Left renal cortex interstitium (tissue), 4 donors: ENCODE data around the gene SPG11. TPM values are rescaled to one million over a fixed set of nuclear protein-coding genes. Genes with fewer than 3 reads are reported as not detected.
"Not testable (repeated sequence)": the region's sequence is repeated elsewhere in the genome, so short reads cannot be mapped to it uniquely, and the experiment has no call there.

ENCODE experiments used
- DNase-seq, 4 donors: peaks; one replicate each; pipeline ENCODE4 v3.0.0-alpha.2; 2013; ENCODE audit warnings: low read depth in 4 of 4, low spot score in 2 of 4, missing footprints in 1 of 4
- polyA plus RNA-seq, 4 donors: library from polyadenylated mRNA; unstranded; fragments of 120-200 nt; gene quantifications; one replicate each; pipeline ENCODE4 v1.2.1, GENCODE V29; 2013; ENCODE audit not compliant: insufficient read length in 4 of 4

SPG11 gene
- polyA plus RNA-seq, 4 donors = 59.7 to 92.8 (median 75.8) TPM

GRCh38 chr15:44636976-44637375, 26.5 kb downstream of the SPG11 start:
- no peak for DNase-seq

- DNase-seq = no peak
Observed at GRCh38 chr15:44633603-44634002, 29.9 kb downstream of the SPG11 start.

DNA sequence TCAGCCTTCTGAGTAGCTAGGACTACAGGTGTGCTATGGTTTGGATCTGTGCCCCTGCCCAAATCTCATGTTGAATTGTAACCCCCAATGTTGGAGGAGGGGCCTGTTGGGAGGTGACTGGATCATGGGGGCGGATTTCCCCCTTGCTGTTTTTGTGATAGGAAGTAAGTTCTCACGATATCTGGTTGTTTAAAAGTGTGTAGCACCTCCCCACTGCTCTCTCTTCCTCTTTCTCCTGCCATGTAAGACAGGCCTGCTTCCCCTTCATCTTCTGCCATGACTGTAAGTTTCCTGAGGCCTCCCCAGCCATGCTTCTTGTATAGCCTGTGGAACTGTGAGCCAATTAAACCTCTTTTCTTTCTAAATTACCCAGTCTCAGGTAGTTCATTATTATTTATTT, 38.2 kb downstream of the SPG11 start:
- not testable (repeated sequence) for DNase-seq

DNA sequence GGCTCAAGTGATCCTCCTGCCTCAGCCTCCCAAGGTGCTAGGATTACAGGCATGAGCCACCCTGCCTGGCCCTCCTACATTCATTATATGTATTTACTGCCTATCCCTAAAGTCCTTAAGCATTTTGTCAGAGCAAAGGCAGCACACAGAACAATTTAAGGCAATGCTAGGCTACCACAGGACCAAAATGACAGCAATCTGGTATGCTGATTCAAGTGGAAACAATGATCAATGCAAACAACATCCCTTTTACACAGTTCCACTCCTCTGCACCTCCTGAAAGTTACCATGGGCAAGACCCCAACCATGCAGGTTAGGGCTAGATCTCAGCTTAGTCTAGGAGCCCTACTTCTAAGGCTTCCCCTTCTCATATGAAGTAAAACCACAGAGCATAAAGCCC, 40.3 kb downstream of the SPG11 start:
- no peak for DNase-seq

DNA sequence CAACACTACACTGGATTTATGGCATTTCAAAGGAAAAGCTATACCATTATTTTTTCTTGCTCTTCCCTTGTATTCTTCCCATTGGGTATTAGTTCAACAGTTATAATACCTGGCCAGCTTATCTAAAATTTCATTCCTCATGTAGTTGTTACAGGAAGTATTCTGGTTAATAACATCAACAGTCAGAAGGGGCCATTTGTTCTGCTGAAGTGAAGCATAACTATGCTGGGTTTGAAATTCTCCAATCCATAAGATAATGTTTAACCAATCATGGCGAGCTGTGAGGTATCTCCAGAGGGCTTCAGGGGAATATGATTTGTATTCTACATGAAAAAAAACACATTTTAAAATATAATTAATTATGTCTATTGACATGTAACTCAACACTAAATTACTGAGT, 43.4 kb downstream of the SPG11 start:
- no peak for DNase-seq

DNA sequence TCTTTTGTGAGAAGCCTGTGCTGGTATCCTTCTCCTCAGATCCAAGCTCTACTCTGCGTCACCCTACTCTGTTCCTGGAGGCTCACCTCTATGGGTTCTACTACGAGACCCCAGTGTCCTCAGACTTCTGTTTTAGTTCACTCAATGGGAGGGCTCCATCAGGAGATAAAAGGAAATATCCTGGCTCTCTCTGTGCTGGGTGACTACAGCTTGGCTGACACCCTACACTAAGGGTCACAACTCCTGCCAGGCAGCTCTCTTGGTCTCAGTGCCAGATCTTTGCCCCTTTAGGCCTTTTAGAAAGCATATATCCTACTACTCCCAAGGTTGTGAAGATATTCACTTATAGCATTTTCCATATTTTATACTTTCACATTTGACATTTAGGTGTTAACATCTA, 46.5 kb downstream of the SPG11 start:
- DNase-seq = no peak

GRCh38 chr15:44606740-44607139, 56.7 kb downstream of the SPG11 start:
- DNase-seq = no peak

DNA sequence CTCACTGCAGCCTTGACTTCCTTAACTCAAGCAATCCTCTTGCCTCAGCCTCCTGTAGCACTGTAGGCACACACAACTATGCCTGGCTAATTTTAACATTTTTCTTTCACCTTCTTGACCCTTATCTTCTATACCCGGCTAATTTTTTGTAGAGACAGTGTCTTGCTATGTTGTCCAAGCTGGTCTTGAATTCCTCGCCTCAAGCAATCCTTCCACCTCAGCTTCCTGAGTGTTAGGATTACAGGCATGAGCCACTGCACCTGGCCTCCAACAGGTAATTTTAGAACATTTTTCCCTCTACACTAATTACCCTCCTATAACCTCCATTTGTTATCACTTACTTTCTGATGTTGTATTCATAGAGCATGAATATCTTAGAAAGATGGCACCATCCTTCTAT, 60.3 kb downstream of the SPG11 start:
- no peak for DNase-seq

DNA sequence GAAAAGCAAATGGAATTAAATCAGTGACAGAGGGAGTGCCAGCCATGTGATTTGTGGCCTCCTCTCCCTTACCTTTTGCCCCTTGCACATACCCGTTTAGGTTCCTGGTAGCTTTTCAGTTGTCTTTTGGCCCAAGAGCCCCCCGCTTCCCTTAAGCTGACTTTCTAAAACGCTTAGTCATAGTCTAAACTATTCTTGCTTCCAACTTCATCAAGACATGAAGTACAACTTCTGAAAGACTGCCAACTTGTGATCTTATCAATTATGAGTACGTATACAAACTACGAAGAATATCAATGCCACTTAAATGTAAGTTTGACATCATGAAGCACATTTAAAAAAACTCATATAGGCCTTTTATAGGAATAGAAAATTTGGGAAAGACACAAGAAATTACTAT, 64.6 kb downstream of the SPG11 start:
- no peak for DNase-seq

DNA sequence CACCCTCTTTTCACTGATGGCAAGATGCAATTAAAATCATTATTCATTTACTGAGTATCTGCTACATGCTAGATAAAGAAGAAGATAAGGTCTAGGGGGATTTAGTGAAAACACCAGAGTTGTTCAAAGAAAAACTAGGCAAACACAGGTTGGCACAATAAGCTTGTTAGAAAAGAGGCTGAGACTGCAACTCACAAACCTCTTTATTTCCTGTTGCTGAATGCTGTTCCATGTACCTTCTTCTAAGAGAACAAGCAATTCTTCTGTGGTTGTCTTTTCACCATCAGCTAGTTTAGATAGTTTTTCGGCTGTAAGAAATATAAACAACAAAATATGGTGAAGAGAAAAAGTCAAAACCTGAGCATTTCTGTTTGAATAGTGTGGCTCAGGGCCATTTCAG, 65.4 kb downstream of the SPG11 start:
- no peak for DNase-seq

DNA sequence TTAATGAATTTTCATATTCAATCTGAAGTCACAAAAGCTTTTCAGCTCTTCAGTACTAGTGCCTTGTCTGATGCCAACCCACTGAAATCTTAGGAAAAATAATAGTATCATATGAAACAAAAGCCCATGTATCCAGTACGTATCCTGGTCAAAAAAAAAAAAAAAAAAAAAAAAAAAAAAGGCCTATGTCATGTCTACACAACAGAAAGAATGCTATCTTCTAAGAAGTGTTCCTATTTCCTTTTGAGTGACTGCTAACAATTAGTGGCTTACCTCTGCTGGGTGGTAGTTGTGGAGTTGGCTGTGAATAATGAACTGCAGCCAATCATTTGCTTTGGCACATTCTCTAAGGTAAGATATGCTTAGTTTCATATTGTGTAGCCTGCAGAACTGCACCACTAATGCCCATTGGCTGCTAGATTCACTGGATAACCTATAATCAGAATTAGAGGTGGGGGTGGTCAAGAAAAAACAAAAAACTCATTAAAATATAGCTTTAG, 66.9 kb downstream of the SPG11 start:
- DNase-seq = no peak

GRCh38 chr15:44595656-44596510, 67.6 kb downstream of the SPG11 start:
- no peak for DNase-seq

DNA sequence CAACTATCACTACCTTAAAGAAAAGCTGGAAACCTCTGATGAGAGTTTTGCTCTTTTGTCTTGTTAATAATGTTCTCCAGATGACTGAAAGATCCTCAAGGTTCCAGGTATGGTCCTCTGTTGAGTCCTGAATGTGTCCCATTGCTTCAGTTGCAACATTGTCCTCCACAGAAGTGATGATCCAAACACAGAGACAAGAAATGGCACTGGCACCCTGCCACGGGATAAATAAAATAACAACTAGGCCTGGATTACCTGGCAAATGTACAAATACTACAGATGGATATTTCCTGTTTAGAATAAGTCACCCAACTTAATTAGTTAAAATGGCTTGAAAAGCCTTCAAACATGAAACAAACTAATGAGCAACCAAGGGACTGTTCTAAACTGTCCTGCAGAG, 68.2 kb downstream of the SPG11 start:
- no peak for DNase-seq

- DNase-seq = no peak
Observed at GRCh38 chr15:44593042-44593736, 70.3 kb downstream of the SPG11 start.

- DNase-seq = no peak
Observed at GRCh38 chr15:44591326-44591725, 72.1 kb downstream of the SPG11 start.

DNA sequence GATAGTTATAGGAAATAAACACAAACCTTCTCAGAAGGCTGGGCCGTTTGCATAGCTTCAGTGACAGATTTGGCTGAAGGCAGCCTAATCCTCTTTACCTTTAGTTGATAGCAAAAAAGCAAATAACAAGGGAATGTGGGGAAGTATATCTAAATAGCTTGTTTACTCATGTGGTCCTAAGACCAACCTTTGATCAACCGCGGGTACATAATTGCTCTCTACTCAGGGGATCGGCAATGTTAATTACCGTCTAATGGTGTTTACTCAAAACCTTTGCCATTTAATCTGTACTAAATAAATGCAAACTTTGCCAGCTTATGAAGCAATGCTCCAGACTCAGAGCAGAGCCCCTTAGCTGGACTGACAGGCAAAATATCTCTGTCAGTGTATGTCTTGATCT, 74.9 kb downstream of the SPG11 start:
- no peak for DNase-seq

- no peak for DNase-seq
Observed at GRCh38 chr15:44585633-44586032, 77.8 kb downstream of the SPG11 start.

DNA sequence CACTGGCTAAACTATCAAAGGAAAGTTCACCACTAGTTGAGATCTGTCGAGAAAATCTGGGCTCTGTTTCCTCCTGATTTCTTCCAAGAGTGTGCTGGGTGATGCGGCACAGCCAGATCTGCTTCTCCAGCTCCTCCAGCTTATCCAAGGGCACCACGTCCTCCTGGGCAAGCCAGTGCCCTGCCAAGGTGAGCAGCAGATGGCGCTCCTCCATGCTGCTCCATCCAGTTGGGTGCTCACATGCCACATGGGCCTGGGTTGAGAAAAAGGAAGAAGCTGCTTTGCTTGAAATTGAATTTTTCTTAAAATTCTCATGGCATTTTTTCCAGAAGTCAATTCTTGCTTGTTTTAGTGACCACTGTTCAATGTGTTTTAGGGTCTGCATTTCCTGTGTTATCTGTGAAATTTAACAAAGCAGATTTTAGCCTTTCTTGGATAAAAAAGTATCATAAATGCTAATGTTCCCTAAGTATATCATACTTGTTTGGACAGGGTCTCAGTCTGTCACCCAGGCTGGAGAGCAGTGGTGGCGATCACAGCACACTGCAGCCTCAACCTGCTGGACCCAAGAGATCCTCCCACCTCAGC, 79.2 kb downstream of the SPG11 start:
- no peak for DNase-seq

- no peak for DNase-seq
Observed at GRCh38 chr15:44580105-44580504, 83.4 kb downstream of the SPG11 start.

DNA sequence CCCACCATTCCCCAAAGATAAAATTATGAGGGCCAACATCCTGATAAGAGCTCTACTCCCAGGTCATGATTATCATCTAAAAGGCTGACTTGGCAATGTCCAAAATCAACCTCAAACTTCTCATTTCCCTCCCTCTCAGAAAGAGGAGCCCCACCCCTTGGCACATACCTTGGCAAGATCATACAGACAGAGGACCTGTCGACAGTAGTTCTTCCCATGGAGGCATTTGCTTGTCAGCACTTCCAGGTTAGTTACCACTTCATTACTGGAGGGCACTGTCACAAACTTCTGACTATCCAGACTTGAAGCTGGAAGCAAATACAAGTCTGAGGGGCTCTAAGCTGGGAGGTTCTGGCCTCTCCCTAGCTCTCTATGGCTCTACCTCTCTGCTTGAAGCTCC, 88.7 kb downstream of the SPG11 start:
- DNase-seq = no peak

DNA sequence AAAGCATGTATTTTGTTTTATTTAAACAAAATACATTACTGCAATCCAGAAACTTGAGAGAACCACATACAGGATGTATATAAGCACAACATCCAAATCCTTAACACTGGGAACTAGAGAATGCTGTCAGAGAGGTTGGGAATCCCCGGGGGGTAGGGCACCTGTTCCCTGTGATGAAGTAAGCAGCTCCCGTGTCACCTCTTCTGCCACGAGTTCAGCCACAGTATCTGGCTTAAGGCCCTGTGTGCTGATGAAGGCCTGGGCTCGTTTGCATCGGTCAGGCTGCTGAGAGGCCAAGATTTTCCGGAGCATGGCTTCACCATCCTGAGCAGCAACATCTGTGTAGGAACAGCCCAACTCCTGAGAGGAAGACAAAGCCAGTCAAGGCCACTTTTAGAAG, 90.1 kb downstream of the SPG11 start:
- DNase-seq = no peak

DNA sequence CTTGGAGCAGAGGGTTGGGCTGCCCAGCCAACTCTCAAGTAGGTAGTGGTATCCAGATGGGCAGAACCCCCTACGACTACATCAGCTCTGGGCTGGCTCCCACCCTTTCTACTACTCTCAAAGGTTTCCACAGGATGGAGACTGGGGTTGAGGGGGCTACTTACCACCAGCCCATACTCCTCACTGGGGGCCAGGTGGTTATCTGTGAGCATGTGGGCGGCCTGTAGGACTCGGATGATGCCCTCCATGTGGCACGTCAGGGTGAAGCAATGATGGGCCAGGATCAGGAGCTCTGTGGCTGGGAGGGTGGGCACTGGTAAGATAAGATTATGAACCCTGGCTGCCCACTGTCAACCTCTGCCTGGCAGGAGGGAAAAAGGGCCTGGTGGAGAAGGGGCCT, 93.1 kb downstream of the SPG11 start:
- DNase-seq = no peak
